ENCODE data around the gene PSD4.

- TF ChIP-seq MAZ (IDR thresholded peaks at IDR 0.05; ENCODE audit: borderline replicate concordance, low read depth, low read length) (no peak), RFX5 (IDR thresholded peaks at IDR 0.05; ENCODE audit: low read depth, low read length) (no peak), CTCF (conservative IDR thresholded peaks at IDR 0.05; ENCODE audit: low read depth, low read length) (no peak), RAD21 (IDR thresholded peaks at IDR 0.05; ENCODE audit: low read length) (no peak), MXI1 (IDR thresholded peaks at IDR 0.05; ENCODE audit: borderline replicate concordance, low read depth, low read length) (no peak), FOS (IDR thresholded peaks at IDR 0.05; ENCODE audit: low read depth, low read length) (no peak), CEBPB (IDR thresholded peaks at IDR 0.05; ENCODE audit: low read depth, low read length) (no peak), POLR2A (IDR thresholded peaks at IDR 0.05; ENCODE audit: low read depth, low read length) (no peak), CHD1 (IDR thresholded peaks at IDR 0.05; ENCODE audit: low read depth, low read length) (no peak), SMC3 (IDR thresholded peaks at IDR 0.05; ENCODE audit: low read depth, low read length) (no peak), USF2 (IDR thresholded peaks at IDR 0.05; ENCODE audit: low read depth, low read length) (no peak), MAFK (IDR thresholded peaks at IDR 0.05; ENCODE audit: low read depth, low read length) (no peak), NFE2L2 (IDR thresholded peaks at IDR 0.05; ENCODE audit: low read depth, low read length) (no peak)
- TF ChIP-seq, protein P1, sequence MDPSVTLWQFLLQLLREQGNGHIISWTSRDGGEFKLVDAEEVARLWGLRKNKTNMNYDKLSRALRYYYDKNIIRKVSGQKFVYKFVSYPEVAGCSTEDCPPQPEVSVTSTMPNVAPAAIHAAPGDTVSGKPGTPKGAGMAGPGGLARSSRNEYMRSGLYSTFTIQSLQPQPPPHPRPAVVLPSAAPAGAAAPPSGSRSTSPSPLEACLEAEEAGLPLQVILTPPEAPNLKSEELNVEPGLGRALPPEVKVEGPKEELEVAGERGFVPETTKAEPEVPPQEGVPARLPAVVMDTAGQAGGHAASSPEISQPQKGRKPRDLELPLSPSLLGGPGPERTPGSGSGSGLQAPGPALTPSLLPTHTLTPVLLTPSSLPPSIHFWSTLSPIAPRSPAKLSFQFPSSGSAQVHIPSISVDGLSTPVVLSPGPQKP (IDR thresholded peaks at IDR 0.05; ENCODE audit: borderline replicate concordance, low read depth, low read length) = no peak
These were observed 53.9 kb downstream of the PSD4 start for GRCh38 chr2:113227698-113228097.
